AG04450 (cell line): ENCODE data around the gene NADSYN1. TPM values are rescaled to one million over a fixed set of nuclear protein-coding genes. Genes with fewer than 3 reads are reported as not detected.
"Not testable (repeated sequence)": the region's sequence is repeated elsewhere in the genome, so short reads cannot be mapped to it uniquely, and the experiment has no call there.

ENCODE experiments used
- CTCF ChIA-PET: fragments of 300-600, 350-600 bp; formaldehyde crosslinking; extraction: SDS; loops from one replicate; lab custom pipeline; 2022; ENCODE audit warnings: antibody characterized with exemption, inconsistent platforms; lab: Charles Lee
- POLR2A ChIA-PET: fragments of 350-600 bp; formaldehyde crosslinking; extraction: SDS; loops from one replicate; lab custom pipeline; 2021; ENCODE audit warnings: antibody characterized with exemption, inconsistent platforms; lab: Yijun Ruan, JAX
- DNase-seq: peaks from one replicate; pipeline ENCODE4 v3.0.0-alpha.2; 2011; ENCODE audit warnings: low read depth, low spot score
- H3K27ac ChIP-seq: one replicate; pipeline ENCODE4 v1.5.1; 2012; ENCODE audit warnings: low read depth, low read length, control low read depth
- H3K27me3 ChIP-seq: one replicate; pipeline ENCODE4 v1.6.0; 2012; ENCODE audit warnings: low read length; ENCODE audit not compliant: control insufficient read depth, insufficient read depth
- H3K4me3 ChIP-seq: 2 replicates; pipeline ENCODE4 v1.5.1; 2011; ENCODE audit warnings: mild to moderate bottlenecking, low read depth, low read length, control low read depth
- H3K9me3 ChIP-seq: 2 replicates; pipeline ENCODE4 v1.5.1; 2012; ENCODE audit warnings: low read length; ENCODE audit not compliant: control insufficient read depth, insufficient read depth
- polyA plus RNA-seq: library from polyadenylated mRNA; depleted of rRNA; stranded (reverse); fragments of >200 nt; gene quantifications from 2 replicates; pipeline ENCODE4 v1.2.3, GENCODE V29; 2011
- TF ChIP-seq, protein P1 (sequence below): IDR thresholded peaks from 2 replicates; pipeline ENCODE4 v1.5.1; 2011; ENCODE audit warnings: low read depth, low read length, control low read depth, inconsistent platforms

NADSYN1 gene
- polyA plus RNA-seq, 1 experiment = 39.0 TPM

DNA sequence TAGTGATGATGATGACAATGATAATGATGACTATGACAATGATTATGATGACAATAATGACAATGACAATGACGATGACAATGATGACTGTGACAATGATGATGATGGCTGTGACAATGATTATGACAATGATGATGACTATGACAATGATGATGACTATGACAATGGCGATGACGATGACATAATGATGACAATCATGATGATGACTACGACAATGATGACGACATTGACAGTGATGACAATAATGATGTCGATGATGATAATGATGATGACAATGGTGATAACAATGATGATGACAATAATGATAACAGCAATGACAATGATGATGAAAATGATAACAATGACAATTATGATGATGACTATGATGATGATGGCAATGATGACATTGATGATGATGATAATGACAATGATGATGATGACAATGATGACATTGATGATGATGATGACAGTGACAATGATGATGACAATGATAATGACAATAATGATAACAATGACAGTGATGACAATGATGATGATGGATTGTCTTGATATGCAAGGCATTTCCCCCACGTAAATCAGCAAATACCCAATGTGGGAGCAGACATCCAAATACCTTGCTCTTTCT, 42.5 kb upstream of the NADSYN1 start:
- ChIA-PET CTCF (no interaction called here), POLR2A (no interaction called here)
- H3K27me3 ChIP-seq = no peaks in the 10 kb centered on the region
- TF ChIP-seq, protein P1, sequence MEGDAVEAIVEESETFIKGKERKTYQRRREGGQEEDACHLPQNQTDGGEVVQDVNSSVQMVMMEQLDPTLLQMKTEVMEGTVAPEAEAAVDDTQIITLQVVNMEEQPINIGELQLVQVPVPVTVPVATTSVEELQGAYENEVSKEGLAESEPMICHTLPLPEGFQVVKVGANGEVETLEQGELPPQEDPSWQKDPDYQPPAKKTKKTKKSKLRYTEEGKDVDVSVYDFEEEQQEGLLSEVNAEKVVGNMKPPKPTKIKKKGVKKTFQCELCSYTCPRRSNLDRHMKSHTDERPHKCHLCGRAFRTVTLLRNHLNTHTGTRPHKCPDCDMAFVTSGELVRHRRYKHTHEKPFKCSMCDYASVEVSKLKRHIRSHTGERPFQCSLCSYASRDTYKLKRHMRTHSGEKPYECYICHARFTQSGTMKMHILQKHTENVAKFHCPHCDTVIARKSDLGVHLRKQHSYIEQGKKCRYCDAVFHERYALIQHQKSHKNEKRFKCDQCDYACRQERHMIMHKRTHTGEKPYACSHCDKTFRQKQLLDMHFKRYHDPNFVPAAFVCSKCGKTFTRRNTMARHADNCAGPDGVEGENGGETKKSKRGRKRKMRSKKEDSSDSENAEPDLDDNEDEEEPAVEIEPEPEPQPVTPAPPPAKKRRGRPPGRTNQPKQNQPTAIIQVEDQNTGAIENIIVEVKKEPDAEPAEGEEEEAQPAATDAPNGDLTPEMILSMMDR = no peak
- no peak for DNase-seq
- H3K9me3 ChIP-seq = peaks cover 7% of the 10 kb centered on the region; the same call in 1 of the 2 replicates
- no peak overlapping the region for H3K4me3 ChIP-seq
- no peak overlapping the region for H3K27ac ChIP-seq

DNA sequence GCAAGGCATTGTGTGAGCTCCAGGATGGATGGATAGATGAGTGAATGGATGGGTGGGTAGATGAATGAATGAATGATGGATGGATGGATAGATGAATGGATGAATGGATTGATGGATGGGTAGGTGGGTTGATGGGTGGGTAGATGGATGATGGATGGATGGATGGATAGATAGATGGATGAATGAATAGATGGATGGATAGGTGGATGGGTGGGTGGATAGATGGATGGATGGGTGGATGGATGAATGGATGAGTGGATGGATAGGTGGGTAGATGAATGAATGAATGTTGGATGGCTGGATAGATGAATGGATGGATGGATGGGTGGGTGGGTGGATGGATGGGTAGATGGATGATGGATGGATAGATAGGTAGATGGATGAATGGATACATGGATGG, 38.4 kb upstream of the NADSYN1 start:
- CTCF ChIA-PET = no interaction called here
- Histone ChIP-seq H3K4me3 (no peak overlapping the region), H3K27me3 (peaks cover 4% of the 10 kb centered on the region)

DNA sequence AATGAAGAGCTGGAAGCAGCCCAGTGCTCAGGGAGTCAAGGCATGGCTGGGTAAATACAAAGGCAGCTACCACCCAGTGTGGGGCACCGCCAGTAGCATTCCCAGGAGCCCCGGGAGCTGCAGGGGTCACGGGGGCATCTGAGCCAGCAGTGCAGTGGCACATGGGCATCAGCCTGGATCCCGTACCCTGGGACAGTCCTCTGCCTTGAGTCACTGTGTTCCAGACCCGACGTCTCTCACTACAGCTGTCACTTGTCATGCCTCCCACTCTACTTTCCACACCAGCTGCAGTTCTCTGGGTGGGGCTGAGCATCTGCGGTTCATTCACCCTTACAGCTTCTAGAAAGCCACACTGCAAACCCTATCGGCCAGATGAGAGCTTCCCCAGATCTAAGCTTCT, 34.4 kb upstream of the NADSYN1 start:
- POLR2A ChIA-PET = no interaction called here
- Histone ChIP-seq H3K27me3 (peaks cover 4% of the 10 kb centered on the region), H3K9me3 (no peaks in the 10 kb centered on the region), H3K27ac (no peak overlapping the region), H3K4me3 (no peak overlapping the region)
- TF ChIP-seq, protein P1 = no peak
- DNase-seq = no peak
- CTCF ChIA-PET = no interaction called here

More for the DNA sequence above, 38.4 kb upstream of the NADSYN1 start:
- Histone ChIP-seq H3K9me3 (no peaks in the 10 kb centered on the region), H3K27ac (no peak overlapping the region)
- POLR2A ChIA-PET = no interaction called here
- TF ChIP-seq, protein P1 = no peak
- DNase-seq = no peak

DNA sequence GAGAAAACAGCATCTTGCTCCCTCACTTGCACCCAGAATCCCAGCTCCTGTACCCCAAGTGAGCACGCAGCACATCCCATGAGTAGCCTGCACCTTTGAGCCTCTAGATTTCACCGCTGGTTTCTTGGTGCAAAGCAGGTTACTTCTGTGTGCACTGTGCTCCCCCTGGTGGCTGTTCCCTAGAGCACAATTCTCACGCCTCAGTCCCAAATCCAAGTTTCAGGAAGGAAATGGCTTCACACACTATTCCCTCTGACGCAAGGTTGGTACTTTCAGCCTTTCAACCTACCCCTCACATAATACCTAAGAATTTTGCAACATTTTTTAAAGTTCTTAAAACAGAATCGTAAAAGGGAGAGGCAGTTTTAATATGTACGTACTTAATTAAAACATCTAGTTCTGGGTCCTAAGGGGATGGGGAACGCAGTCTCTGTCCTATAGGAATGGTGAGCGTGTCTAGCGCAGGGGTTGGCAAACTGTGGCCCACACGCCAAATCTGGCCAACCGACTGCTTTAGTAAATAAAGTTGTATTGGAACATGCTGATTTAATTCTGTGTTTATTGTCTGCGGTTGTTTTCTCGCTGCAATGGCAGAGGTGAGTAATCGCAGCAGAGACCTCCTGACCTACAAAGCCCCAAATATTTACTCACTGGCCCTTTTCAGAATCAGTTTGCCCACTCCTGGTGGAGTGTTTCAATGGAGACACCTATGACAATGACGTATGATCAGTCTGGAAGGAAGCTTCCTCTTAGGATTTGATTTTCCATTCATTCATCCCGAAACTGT, 32.4 kb upstream of the NADSYN1 start:
- no peaks in the 10 kb centered on the region for H3K9me3 ChIP-seq
- no peak overlapping the region for H3K4me3 ChIP-seq
- ChIA-PET POLR2A (no interaction called here), CTCF (interaction anchor here (0.6 to 0.7 kb wide), 2 partner anchors 159 to 952 kb away, joined by 3 read pairs; no protein-coding TSS in a partner anchor)
- H3K27ac ChIP-seq = no peak overlapping the region
- TF ChIP-seq, protein P1 = peak; percentile 73
- peaks cover 4% of the 10 kb centered on the region for H3K27me3 ChIP-seq
- DNase-seq = peak; percentile 3

DNA sequence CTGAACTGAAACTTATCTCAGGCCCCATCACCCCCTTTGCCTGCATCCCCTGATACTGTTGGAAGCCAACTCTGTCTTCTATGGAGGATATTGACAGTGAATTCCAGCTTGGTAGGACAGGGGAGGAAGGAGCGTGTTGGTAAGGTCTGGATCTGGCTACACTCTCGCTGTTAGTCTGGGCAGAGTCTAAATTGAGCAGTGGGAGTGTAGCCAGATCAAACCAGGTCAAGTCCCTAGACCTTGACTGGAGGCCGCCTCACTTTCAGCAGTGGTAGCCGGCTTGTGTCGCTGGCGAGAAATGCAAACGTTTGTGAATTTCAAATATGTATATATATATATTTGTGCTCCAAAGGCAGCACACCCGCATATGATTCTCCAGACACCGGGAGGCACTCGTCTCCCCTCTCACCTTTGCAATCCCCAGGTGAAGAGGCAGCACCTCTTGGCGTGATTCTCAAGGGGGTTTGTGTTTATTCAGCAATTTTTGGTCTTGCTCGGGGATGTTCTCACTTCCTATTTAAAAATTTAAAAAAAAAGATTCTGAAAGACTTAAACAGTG, 31.5 kb upstream of the NADSYN1 start:
- H3K4me3 ChIP-seq = no peak overlapping the region
- H3K27me3 ChIP-seq = peaks cover 4% of the 10 kb centered on the region
- H3K9me3 ChIP-seq = no peaks in the 10 kb centered on the region
- DNase-seq = no peak
- TF ChIP-seq, protein P1 = no peak
- ChIA-PET POLR2A (no interaction called here), CTCF (no interaction called here)
- H3K27ac ChIP-seq = no peak overlapping the region

DNA sequence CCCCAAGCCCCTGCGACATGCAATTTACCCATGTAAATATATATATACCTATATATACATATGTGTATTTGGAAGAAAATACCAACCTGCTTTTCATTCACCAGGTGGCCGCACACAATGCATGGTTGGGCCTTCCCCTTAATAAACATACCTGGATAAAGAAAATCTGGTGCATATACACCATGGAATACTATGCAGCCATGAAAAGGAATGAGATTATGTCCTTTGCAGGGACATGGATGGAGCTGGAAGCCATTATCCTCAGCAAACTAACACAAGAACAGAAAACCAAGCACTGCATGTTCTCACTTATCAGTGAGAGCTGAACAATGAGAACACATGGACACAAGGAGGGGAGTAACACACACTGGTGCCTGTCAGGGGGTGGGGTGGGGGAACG, 30.7 kb upstream of the NADSYN1 start:
- H3K9me3 ChIP-seq, H3K27ac ChIP-seq, POLR2A ChIA-PET, H3K27me3 ChIP-seq, H3K4me3 ChIP-seq, CTCF ChIA-PET, DNase-seq: not testable (repeated sequence)
